ENCODE data around the gene LUC7L3. TPM values are rescaled to one million over a fixed set of nuclear protein-coding genes. Genes with fewer than 3 reads are reported as not detected.
A peak's percentile ranks its signal among the peaks of the same experiment; 100 is the strongest.
"Not testable (repeated sequence)": the region's sequence is repeated elsewhere in the genome, so short reads cannot be mapped to it uniquely, and the experiment has no call there.

LUC7L3 gene
- total and polyA plus RNA-seq, 2 experiments from 2014 or later: 56.9 to 156 TPM

- no peaks in the 10 kb centered on the region for H4K20me1 ChIP-seq (ENCODE audit: insufficient read depth, poor library complexity, severe bottlenecking)
- H3K27me3 ChIP-seq: no peaks in the 10 kb centered on the region
- WGBS (ENCODE audit: low lambda C conversion rate, missing lambda C conversion rate): 93% methylated on average over 3 of the region's 3 CpGs
- no peak for DNase-seq (ENCODE audit: low spot score)
- no peaks in the 10 kb centered on the region for H3K9me2 ChIP-seq (replicated peaks; ENCODE audit: insufficient read depth)
- no peaks in the 10 kb centered on the region for H3K9me3 ChIP-seq (ENCODE audit: low read depth)
- TF ChIP-seq EZH2 (IDR thresholded peaks at IDR 0.05; ENCODE audit: borderline replicate concordance): no peak
- no peak for TF ChIP-seq CTCF (IDR thresholded peaks at IDR 0.05; ENCODE audit: poor library complexity)
- TF ChIP-seq EZH2phosphoT487 (IDR thresholded peaks at IDR 0.05; ENCODE audit: low read depth, severe bottlenecking, unreplicated experiment): no peak
- no peak overlapping the region for H3K4me2 ChIP-seq
- H3K79me2 ChIP-seq: peaks cover 64% of the 10 kb centered on the region
- peaks cover 5% of the 10 kb centered on the region for H3K36me3 ChIP-seq (replicated peaks; ENCODE audit: insufficient read depth, low read depth)
- H3K27ac ChIP-seq: no peak overlapping the region
- H3K4me1 ChIP-seq (ENCODE audit: insufficient read depth): peaks cover 5% of the 10 kb centered on the region
- H3K4me3 ChIP-seq: no peak overlapping the region
- H2AFZ ChIP-seq: no peak overlapping the region
Measured at GRCh38 chr17:50703162-50703561, 16.2 kb upstream of the LUC7L3 start.

- Histone ChIP-seq H2AFZ (peak within 1 kb of the TSS; percentile 85), H3K36me3 (replicated peaks; ENCODE audit: insufficient read depth, low read depth) (no peaks in the 10 kb centered on the region), H3K9me3 (ENCODE audit: low read depth) (no peaks in the 10 kb centered on the region), H3K27ac (peak within 1 kb of the TSS; percentile 97), H3K27me3 (no peaks in the 10 kb centered on the region), H3K79me2 (peaks cover 58% of the 10 kb centered on the region), H3K4me2 (peak within 1 kb of the TSS; percentile 80), H3K4me1 (ENCODE audit: insufficient read depth) (peaks cover 22% of the 10 kb centered on the region), H3K4me3 (peak within 1 kb of the TSS; percentile 46), H4K20me1 (ENCODE audit: insufficient read depth, poor library complexity, severe bottlenecking) (no peaks in the 10 kb centered on the region), H3K9me2 (replicated peaks; ENCODE audit: insufficient read depth) (no peaks in the 10 kb centered on the region)
- peak; percentile 95 for DNase-seq (ENCODE audit: low spot score)
- TF ChIP-seq EZH2phosphoT487 (IDR thresholded peaks at IDR 0.05; ENCODE audit: low read depth, severe bottlenecking, unreplicated experiment) (no peak), EZH2 (IDR thresholded peaks at IDR 0.05; ENCODE audit: borderline replicate concordance) (no peak), CTCF (IDR thresholded peaks at IDR 0.05; ENCODE audit: poor library complexity) (no peak)
- under 1% methylated on average over 39 of the region's 74 CpGs for WGBS (ENCODE audit: low lambda C conversion rate, missing lambda C conversion rate)
Measured at GRCh38 chr17:50707289-50708049, 11.9 kb upstream of the LUC7L3 start, which contains the start of gene ANKRD40. TSS of gene ANKRD40 (minus strand) at chr17:50707914. CDS start at chr17:50707654, 260 bp downstream.

GRCh38 chr17:50708050-50709000 lies 11.1 kb upstream of the LUC7L3 start:
- Histone ChIP-seq H3K9me3 (ENCODE audit: low read depth) (no peaks in the 10 kb centered on the region), H3K4me3 (peak overlapping the region; percentile 46), H3K9me2 (replicated peaks; ENCODE audit: insufficient read depth) (no peaks in the 10 kb centered on the region), H3K27me3 (no peaks in the 10 kb centered on the region), H3K27ac (peak overlapping the region; percentile 97), H3K4me2 (peak overlapping the region; percentile 76), H3K4me1 (ENCODE audit: insufficient read depth) (peaks cover 22% of the 10 kb centered on the region), H2AFZ (peak overlapping the region; percentile 62), H3K36me3 (replicated peaks; ENCODE audit: insufficient read depth, low read depth) (no peaks in the 10 kb centered on the region), H3K79me2 (peaks cover 49% of the 10 kb centered on the region), H4K20me1 (ENCODE audit: insufficient read depth, poor library complexity, severe bottlenecking) (no peaks in the 10 kb centered on the region)
- WGBS (ENCODE audit: low lambda C conversion rate, missing lambda C conversion rate): 29% methylated on average over 6 of the region's 6 CpGs
- no peak for DNase-seq (ENCODE audit: low spot score)
- TF ChIP-seq EZH2phosphoT487 (IDR thresholded peaks at IDR 0.05; ENCODE audit: low read depth, severe bottlenecking, unreplicated experiment) (no peak), CTCF (IDR thresholded peaks at IDR 0.05; ENCODE audit: poor library complexity) (no peak), EZH2 (IDR thresholded peaks at IDR 0.05; ENCODE audit: borderline replicate concordance) (no peak)

GRCh38 chr17:50709053-50709452 lies 10.3 kb upstream of the LUC7L3 start:
- not testable (repeated sequence) for H3K4me3 ChIP-seq; H4K20me1 ChIP-seq (ENCODE audit: insufficient read depth, poor library complexity, severe bottlenecking); H3K27me3 ChIP-seq; H3K9me3 ChIP-seq (ENCODE audit: low read depth); DNase-seq (ENCODE audit: low spot score); H3K36me3 ChIP-seq (replicated peaks; ENCODE audit: insufficient read depth, low read depth); H3K9me2 ChIP-seq (replicated peaks; ENCODE audit: insufficient read depth)
- WGBS (ENCODE audit: low lambda C conversion rate, missing lambda C conversion rate): 89% methylated on average over 4 of the region's 4 CpGs
- Histone ChIP-seq H3K4me2 (peak overlapping the region; percentile 76), H3K4me1 (ENCODE audit: insufficient read depth) (peaks cover 19% of the 10 kb centered on the region), H3K27ac (peak overlapping the region; percentile 97), H2AFZ (peak overlapping the region; percentile 62), H3K79me2 (peaks cover 42% of the 10 kb centered on the region)
